ENCODE data around the gene LRP2BP. TPM values are rescaled to one million over a fixed set of nuclear protein-coding genes. Genes with fewer than 3 reads are reported as not detected.

LRP2BP gene
- total and polyA plus RNA-seq, 2 experiments from 2014 or later, result 0.28 to 1.7 TPM

- ATAC-seq, result no peak
- Histone ChIP-seq H3K27ac (ENCODE audit: low read depth) (no peak overlapping the region), H3K27me3 (ENCODE audit: insufficient read depth) (no peaks in the 10 kb centered on the region), H3K9me2 (ENCODE audit: insufficient read depth) (no peaks in the 10 kb centered on the region), H3F3A (replicated peaks; ENCODE audit: low read depth) (no peaks in the 10 kb centered on the region), H3K4me3 (no peak overlapping the region), H4K20me1 (replicated peaks; ENCODE audit: insufficient read depth) (no peaks in the 10 kb centered on the region), H3K4me1 (ENCODE audit: insufficient read depth) (no peaks in the 10 kb centered on the region), H3K4me2 (no peak overlapping the region), H3K36me3 (ENCODE audit: insufficient read depth) (no peaks in the 10 kb centered on the region), H3K79me2 (replicated peaks; ENCODE audit: insufficient read depth) (no peaks in the 10 kb centered on the region), H2AFZ (no peak overlapping the region)
- no peaks in the 10 kb centered on the region for H3K27me3 Mint-ChIP-seq (ENCODE audit: insufficient read depth, low read depth, poor library complexity)
- H3K36me3 Mint-ChIP-seq (ENCODE audit: low read depth), result no peaks in the 10 kb centered on the region
- no peak for DNase-seq (ENCODE audit: low spot score)
- TF ChIP-seq ETS1 (IDR thresholded peaks at IDR 0.05) (no peak), CREB1 (CRISPR knock-in tag; IDR thresholded peaks at IDR 0.05; ENCODE audit: low read depth) (no peak)
- H3K9me3 Mint-ChIP-seq, result no peaks in the 10 kb centered on the region
- no peak overlapping the region for H3K4me3 Mint-ChIP-seq
- H3K27ac Mint-ChIP-seq, result no peak overlapping the region
- H3K4me1 Mint-ChIP-seq, result peaks cover 7% of the 10 kb centered on the region
Observed at GRCh38 chr4:185370268-185370949, 25.3 kb downstream of the LRP2BP start.

- Histone ChIP-seq H3K36me3 (ENCODE audit: insufficient read depth) (no peaks in the 10 kb centered on the region), H3K27me3 (ENCODE audit: insufficient read depth) (no peaks in the 10 kb centered on the region), H3K4me2 (no peak overlapping the region), H3K4me1 (ENCODE audit: insufficient read depth) (no peaks in the 10 kb centered on the region), H4K20me1 (replicated peaks; ENCODE audit: insufficient read depth) (no peaks in the 10 kb centered on the region), H3F3A (replicated peaks; ENCODE audit: low read depth) (no peaks in the 10 kb centered on the region), H2AFZ (no peak overlapping the region), H3K27ac (ENCODE audit: low read depth) (no peak overlapping the region), H3K4me3 (no peak overlapping the region), H3K79me2 (replicated peaks; ENCODE audit: insufficient read depth) (no peaks in the 10 kb centered on the region), H3K9me2 (ENCODE audit: insufficient read depth) (no peaks in the 10 kb centered on the region)
- Mint-ChIP-seq H3K27ac (no peak overlapping the region), H3K4me3 (no peak overlapping the region), H3K4me1 (peaks cover 7% of the 10 kb centered on the region), H3K36me3 (ENCODE audit: low read depth) (no peaks in the 10 kb centered on the region), H3K9me3 (no peaks in the 10 kb centered on the region), H3K27me3 (ENCODE audit: insufficient read depth, low read depth, poor library complexity) (no peaks in the 10 kb centered on the region)
- no peak for ATAC-seq
- TF ChIP-seq EZH2 (IDR thresholded peaks at IDR 0.05; ENCODE audit: low read depth, unreplicated experiment) (no peak), JUNB (IDR thresholded peaks at IDR 0.05; ENCODE audit: unreplicated experiment) (no peak), REST (IDR thresholded peaks at IDR 0.05; ENCODE audit: unreplicated experiment) (no peak), ZNF462 (CRISPR knock-in tag; IDR thresholded peaks at IDR 0.05) (no peak), CTCF (conservative IDR thresholded peaks at IDR 0.05; ENCODE audit: low read depth in 2 of 2) (no peak)
- no peak for DNase-seq (ENCODE audit: low spot score)
Observed at GRCh38 chr4:185369731-185370130, 26.0 kb downstream of the LRP2BP start.
